Activated CD8-positive, alpha-beta memory T cell treated with anti-CD3 and anti-CD28 coated beads for 4 hours (primary cell): ENCODE data around the gene AJM1.
"Not testable (repeated sequence)": the region's sequence is repeated elsewhere in the genome, so short reads cannot be mapped to it uniquely, and the experiment has no call there.

Experiments
- DNase-seq, 2 donors: peaks; one replicate each; pipeline ENCODE4 v3.0.0-alpha.2; 2020; ENCODE audit warnings: low read depth in 2 of 2

Gene AJM1

GRCh38 chr9:136831720-136832104 is 10.6 kb upstream of the AJM1 start:
- no peak for DNase-seq

DNA sequence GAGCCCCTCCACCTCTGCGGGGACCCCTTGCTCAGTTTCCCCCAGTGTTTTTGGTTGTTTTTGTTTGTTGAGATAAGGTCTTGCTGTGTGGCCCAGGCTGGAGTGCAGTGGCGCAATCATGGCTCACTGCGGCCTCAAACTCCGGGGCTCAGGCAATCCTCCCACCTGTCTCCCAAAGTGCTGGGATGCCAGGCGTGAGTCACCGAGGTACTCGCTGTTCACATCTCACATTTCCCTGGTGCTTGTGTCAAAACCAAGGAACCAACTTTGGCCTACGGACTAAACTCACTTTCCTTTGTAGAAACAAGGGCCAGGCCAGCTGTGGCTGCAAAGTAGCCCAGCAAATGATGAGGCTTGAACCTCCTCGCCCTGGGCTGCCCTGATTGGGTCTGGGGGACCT is 9.7 kb upstream of the AJM1 start:
- no peak for DNase-seq

DNA sequence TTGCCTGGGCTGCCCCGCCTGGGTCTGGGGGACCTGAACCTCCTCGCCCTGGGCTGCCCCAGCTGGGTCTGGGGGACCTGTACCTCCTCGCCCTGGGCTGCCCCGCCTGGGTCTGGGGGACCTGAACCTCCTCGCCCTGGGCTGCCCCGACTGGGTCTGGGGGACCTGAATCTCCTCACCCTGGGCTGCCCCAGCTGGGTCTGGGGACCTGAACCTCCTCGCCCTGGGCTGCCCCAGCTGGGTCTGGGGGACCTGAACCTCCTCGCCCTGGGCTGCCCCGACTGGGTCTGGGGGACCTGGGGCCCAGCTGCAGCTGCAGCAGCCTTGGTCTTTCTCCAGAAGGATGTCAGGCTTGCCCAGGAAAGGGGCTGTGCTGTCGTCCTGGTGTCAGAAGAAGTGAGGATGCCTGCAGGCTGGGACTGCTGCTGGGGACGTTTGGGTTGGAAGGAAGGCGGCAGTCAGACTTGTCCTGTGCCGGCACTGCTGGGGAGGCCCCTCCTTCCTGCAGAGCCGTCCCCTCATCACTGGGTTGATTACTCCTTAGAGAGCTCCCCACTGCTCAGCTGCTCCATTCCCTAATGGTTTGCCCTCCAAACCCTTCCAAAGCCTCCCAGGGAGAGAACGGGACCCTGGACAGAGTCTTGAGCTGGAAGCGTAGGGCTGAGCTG is 8.8 kb upstream of the AJM1 start:
- DNase-seq: not testable (repeated sequence)

DNA sequence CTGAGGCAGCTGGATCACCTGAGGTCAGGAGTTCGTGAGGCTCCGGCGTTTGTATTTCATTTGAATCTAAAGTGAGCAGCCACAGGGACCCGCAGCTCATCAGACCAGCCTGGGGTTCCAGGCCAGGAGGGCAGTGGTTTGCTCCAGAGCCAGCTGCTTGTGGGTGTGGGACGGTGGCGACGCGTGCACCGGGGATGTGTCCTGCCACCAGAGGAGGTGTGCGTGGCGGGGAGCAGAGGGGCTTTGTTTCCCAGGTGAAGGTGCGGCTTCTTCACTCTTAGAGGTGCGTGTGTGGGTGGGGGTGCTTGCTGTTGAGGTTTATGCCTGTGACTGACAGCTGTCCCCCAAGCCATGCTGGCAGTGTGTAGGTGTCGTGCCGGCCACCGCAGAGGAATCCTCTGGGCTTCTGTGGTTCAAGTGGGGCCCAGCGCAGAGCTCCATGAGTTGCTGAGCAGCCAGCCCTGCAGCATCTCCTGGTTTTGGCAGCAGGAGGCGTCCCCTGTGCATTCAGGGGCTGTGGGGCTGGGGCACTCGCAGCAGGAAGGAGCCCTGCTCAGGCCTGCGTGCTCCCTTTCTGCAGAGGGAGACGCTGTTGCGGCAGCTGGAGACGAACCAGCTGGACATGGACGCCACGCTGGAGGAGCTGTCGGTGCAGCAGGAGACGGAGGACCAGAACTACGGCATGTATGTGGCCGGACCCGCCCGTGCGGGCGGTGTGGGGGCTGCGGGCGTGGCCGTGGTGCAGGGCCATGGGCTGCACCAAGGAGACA is 6.9 kb upstream of the AJM1 start:
- no peak for DNase-seq

DNA sequence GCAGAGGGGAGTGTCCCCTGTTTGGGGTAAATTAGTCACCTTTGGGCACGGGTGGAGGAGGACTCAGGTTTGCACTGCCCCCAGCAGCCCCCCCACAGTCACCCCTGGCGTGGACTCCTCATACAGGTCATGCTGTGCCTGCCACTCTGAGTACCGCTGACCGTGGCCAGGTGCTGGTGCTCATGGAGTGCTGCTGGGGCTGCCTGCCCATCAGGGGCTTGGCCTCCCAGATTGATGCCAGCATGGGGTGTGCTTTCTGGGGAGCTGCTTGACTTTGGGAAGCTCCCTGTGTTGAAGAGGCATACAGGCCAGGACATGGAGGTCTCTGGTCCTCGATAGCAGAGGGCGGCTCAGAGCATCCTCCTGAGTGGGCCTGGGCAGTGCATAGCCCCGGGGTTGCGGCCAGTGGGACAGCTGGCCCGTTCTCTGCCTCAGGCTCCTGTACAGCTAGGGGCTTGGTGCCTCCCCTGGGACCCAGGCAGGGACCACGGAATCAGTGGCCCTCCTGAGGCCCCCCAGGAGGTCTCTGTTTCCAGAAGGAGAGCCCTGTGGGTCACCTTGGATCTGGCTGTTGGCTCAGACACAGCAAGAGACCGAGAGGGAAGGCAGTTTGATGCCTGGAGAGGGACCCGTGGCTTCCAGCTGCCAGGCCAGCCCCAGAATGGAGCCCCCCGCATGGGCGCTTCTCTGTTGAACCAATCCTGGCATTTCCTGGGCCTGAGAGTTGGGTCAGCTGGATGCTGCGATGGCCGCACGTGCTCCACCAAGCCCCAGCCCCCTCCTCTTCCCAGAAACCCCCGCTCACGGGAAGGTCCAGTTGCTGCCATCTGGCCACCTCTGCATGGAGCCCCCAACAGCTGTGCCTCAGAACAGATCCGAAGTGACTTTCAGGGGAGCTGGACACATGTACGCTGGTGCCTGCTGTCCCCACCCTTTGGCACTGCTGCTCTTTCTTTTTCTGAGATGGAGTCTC is 6.1 kb upstream of the AJM1 start:
- no peak for DNase-seq

DNA sequence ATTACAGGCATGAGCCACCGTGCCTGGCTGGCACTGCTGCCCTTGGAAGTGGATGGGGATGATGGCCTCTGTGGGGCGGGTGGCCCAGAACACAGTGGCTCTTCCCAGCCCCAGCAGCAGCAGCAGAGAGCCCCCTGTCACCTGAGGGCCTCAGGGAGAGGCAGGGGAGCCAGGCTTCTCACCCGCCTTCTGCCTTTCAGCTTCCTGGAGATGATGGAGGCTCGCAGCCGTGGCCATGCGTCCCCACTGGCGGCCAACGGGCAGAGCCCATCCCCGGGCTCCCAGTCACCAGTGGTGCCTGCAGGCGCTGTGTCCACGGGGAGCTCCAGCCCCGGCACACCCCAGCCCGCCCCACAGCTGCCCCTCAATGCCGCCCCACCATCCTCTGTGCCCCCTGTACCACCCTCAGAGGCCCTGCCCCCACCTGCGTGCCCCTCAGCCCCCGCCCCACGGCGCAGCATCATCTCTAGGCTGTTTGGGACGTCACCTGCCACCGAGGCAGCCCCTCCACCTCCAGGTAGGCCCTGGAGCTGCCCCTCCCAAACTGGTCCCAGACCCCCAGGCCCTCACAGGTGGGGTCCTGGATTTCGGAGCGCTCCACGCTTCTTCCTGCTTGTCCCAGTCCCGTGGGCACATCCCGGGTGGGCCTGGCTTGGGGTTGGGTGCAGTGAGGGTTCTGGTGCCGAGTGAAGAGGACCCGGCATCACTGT is 5.0 kb upstream of the AJM1 start:
- no peak for DNase-seq

DNA sequence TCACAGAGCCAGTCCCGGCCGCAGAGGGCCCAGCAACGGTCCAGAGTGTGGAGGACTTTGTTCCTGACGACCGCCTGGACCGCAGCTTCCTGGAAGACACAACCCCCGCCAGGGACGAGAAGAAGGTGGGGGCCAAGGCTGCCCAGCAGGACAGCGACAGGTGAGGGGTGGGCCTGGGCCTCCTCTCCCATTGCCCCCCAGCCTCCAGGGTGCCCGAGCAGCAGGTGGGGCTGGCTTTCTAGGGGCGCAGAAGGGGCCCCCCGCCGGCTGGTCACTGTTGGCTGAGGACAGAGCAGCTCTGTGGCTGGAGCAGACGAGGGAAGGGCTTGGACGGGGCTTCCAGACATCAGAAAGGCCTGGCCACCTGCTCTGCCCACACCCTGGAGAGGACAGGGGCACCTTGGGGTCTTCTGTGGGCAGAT is 4.4 kb upstream of the AJM1 start:
- not testable (repeated sequence) for DNase-seq

DNA sequence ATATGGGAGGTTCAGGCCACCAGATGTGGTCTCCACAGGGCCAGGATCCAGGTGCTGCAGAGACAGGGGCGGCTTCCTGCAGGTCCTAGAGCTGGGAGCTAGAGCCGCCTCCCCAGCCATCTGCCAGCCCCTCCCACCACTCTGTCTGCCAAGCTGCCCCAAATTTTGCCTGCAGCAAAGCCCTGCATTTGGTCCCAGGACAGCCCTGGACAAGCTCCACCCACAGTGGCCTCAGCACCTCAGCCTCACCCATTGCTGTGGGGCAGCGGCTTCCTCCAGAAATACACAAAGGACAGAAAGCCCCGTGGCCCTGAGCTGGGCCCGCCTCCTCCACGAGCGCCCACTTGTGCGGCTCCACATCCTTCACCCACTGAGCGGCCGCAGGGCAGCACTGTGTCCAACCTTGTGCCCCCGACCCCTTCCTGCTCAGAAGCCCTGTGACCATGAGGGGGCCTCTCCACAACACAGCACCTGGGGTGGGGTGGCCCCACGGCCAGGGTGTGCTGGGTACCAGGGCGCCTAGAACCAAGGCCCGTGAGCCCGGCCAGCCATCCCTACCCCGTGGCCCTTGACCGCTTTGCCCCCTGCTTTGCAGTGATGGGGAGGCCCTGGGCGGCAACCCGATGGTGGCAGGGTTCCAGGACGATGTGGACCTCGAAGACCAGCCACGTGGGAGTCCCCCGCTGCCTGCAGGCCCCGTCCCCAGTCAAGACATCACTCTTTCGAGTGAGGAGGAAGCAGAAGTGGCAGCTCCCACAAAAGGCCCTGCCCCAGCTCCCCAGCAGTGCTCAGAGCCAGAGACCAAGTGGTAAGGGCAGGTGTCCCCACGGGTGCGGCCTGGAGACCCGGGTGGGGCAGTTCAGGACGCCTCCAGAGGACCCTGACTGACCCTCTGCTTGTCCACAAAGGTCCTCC is 3.7 kb upstream of the AJM1 start:
- DNase-seq: no peak

DNA sequence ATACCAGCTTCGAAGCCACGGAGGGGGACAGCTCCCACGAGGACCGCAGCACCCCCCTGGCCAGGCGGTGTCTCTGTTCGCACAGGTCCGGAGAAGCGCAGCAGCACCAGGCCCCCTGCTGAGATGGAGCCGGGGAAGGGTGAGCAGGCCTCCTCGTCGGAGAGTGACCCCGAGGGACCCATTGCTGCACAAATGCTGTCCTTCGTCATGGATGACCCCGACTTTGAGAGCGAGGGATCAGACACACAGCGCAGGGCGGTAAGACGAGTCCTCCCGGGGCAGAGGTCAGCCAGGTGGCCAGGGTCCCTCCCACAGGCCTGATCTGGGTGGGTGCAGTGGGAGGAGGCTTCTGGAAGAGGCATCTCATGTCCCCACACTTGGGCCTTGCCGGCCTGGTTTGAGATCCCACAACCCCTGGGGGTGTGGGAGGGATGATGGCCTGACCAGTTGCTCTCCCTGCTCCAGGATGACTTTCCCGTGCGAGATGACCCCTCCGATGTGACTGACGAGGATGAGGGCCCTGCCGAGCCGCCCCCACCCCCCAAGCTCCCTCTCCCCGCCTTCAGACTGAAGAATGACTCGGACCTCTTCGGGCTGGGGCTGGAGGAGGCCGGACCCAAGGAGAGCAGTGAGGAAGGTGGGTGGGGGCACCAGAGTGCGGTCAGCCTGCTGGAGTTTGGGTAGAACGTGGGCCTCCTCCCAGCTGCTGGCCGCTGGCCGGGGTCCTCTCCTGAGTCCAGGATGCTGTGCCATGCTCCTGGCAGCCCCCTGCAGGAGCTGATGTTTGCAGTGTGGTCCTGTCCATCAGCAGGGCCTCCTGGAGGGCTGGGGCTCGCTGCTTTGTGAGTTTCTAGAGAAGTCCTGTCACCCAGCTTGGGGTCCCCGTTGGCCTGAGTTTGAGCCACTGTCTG is 2.8 kb upstream of the AJM1 start:
- no peak for DNase-seq

DNA sequence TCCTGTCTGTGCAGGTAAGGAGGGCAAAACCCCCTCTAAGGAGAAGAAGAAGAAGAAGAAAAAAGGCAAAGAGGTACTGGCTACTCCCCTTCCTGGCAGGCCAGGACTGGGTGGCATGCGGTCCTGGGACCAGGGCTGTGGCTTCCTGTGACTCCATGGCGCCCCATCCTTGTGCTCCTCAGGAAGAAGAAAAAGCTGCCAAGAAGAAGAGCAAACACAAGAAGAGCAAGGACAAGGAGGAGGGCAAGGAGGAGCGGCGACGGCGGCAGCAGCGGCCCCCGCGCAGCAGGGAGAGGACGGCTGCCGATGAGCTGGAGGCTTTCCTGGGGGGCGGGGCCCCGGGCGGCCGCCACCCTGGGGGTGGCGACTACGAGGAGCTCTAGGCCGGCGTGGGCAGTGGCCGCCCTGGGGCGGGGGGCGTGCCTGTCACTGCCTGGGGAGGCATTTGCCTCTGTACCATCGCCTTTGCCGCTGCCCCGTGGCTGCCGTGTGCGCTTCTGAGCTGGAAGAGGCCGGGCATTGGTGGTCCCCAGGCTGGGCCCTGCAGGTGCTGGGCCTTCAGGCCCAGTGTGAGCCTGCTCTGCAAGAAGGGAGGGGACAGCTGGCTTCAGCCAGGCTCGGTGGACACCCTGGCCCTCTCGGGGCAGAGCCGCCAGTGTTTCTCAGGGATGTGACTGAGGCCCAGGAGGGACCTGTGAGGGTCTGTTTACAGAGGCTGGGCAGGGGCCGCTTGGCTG is 2.0 kb upstream of the AJM1 start:
- DNase-seq: no peak

DNA sequence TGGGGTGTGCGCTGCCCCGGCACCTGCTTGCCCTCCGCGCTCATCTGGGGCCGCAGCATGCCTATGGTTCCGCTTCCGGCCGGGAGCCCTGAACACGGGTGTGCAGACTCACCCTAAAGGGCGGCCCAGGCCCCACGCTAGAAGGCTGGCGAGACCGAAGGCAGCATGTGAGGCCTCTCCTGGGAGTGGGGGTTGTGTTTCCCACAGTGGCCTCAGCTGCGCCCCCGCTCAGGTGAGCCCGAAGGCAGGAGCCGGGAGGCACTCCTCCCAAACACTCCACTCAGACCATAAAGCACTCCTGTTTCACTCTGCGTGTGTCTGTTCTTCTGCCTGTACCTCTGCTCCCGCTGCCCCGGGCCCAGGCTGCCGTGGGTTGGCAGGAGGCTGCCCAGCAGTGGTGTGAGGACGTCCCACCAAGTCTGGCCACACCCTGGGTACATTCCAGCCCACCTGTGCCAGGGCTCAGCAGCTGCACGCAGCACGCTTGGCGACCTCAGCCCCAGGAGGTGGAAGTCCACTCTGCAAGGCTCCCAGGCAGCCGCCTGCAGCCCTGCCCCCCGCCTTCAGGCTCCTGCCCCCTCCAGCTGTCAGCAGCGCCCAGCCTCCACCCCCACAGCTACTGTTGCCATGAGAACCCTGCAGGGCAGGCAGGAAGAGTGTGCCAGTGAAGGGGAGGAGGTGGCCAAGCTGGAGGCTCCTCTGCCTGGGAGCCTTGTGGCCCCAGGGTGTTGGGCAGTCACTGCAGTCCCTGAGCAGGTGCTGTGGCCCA is 1.2 kb upstream of the AJM1 start:
- DNase-seq: no peak

- DNase-seq: not testable (repeated sequence)
Measured at GRCh38 chr9:136841646-136842379, 465 bp upstream of the AJM1 start.

DNA sequence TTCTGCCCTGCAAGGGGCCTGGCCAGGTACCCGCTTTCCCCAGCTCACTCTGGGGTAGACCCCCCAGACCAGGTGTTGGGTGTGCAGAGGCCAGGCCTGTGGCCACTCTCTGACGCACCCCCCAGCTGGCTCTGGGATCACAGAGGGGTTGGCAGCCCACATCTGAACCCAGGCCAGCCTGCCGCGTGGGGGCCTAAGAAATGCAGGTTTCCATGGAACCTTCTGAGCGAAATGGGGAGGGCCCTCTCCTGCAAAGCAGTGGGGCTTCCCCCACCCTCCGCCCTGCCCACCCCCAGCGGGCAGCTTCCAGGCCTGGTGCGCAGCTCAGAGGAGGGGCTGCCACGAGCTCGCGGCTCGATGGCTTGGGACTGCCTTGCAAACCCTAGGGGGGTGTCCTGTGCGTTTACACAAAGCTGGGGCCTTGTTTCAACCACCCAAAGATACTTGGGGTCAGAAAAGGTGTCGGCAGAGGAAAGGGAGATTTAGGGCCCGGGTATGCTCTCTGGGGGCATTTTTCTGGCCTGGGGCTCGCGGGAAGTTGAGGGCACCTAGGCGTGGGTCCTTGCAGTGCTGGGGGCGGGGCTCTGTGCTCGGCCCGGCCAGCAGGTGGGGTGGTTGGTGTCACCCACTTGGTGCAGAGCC is 1.0 kb downstream of the AJM1 start:
- not testable (repeated sequence) for DNase-seq

DNA sequence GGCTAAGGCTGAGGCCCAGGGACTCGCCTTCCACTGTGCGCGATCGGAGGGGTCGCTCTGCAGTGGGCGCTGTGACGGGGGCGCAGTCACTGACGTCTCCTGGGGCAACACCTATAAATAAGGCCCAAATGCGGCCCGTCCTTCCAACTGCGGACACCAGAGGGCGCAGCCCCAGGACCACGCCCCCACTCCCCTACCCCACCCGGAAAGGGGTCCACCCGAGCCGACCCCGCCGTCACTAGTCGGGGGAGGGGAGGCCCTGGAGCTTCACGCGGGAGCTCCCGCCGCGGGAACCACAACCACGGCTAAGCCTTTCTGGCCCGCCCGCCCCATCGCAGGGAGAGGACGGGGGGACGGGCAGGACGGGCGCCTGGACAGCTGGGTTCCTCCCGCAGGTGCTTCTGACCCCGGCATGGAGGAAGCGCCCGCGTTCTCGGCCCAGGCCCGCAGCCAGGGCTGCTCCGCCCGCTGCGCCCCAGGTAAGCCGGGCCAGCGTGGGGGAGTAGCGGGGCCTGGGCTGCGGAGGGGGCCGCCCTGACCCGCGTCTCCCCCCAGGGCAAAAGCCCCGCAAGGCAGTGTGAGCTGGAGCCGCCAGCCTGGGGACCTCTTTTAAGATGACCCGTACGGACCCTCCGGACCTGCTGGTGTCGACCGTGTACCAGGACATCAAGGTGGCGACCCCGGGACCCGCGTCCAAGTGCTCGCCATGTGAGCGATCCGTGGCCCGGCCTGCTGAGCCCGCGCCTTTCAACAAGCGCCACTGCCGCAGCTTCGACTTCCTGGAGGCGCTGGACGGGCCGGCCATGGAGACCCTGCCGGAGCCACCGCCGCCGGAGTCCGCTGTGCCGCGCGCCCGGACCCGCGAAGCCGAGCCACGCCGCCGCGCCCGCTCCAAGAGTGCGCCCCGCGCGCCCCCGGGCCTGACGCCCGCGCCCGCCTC is 1.8 kb downstream of the AJM1 start:
- DNase-seq: peak; percentile 21 to 36

GRCh38 chr9:136844761-136845464 is 2.6 kb downstream of the AJM1 start:
- no peak for DNase-seq
